Measurements from ENCODE around the gene NAIF1.

The NAIF1 gene

DNA sequence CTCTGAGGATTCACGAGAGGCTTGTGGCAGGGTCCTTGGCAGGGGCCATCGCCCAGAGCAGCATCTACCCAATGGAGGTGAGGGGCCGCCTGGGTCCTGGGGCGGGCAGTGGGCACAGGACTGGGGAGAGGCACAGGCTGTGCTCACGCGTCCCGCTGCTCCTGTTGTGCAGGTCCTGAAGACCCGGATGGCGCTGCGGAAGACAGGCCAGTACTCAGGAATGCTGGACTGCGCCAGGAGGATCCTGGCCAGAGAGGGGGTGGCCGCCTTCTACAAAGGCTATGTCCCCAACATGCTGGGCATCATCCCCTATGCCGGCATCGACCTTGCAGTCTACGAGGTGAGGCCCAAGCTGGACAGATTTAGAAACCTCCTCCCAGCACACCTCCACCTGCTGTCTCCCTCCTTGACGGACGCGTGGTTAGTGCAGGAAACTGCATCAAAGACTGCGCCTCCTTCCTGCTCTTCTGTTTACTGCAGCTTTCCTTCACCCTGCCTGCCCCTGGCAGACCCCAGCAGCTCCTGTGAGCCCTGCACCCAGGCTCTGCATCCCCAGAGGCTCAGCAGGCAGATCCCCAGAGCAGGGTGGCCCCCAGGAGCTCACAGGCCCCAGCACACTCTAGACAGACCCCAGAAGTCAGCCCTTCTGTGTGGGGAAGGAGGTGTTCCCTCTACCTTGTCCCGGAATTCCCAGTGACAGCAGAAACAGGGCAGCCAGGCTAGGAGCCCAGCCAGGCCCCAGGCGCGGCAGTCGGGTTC, 39.2 kb upstream of the NAIF1 start:
- no peak overlapping the region for H3K4me3 ChIP-seq (ENCODE audit: low read depth, low read length)
- no peaks in the 10 kb centered on the region for H3K27me3 ChIP-seq
- no peak for DNase-seq
- TF ChIP-seq, protein P1, sequence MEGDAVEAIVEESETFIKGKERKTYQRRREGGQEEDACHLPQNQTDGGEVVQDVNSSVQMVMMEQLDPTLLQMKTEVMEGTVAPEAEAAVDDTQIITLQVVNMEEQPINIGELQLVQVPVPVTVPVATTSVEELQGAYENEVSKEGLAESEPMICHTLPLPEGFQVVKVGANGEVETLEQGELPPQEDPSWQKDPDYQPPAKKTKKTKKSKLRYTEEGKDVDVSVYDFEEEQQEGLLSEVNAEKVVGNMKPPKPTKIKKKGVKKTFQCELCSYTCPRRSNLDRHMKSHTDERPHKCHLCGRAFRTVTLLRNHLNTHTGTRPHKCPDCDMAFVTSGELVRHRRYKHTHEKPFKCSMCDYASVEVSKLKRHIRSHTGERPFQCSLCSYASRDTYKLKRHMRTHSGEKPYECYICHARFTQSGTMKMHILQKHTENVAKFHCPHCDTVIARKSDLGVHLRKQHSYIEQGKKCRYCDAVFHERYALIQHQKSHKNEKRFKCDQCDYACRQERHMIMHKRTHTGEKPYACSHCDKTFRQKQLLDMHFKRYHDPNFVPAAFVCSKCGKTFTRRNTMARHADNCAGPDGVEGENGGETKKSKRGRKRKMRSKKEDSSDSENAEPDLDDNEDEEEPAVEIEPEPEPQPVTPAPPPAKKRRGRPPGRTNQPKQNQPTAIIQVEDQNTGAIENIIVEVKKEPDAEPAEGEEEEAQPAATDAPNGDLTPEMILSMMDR (IDR thresholded peaks at IDR 0.05; ENCODE audit: low read depth, low read length): no peak
- peaks cover 59% of the 10 kb centered on the region for H3K36me3 ChIP-seq
- H3K4me1 ChIP-seq: peaks cover 12% of the 10 kb centered on the region
- no peaks in the 10 kb centered on the region for H3K9me3 ChIP-seq

DNA sequence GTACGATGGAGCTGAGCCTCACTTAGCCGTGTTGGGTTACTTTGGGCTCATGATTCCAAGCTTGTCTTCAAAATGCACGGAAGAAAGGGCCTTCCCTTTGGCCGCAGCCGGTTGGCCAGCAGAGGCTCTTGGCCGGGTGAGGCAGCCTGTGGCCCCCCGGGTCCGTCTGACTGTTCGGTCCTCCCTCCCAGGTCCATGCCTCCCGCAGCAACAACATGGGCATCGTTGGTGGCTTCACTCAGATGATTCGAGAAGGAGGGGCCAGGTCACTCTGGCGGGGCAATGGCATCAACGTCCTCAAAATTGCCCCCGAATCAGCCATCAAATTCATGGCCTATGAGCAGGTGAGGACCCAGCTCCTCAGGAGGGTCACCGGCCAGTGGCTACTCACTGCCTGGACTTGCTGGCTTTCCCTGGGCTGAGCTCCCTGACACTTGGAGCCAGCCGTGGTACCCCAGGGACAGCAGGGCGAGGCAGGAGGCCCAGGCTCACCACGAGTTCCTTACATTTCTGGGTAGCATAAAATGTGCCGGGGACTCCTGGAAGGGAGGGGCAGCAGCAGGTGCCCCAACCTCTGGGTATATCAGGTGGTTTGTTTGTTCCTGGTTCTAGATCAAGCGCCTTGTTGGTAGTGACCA, 38.5 kb upstream of the NAIF1 start:
- Histone ChIP-seq H3K9me3 (no peaks in the 10 kb centered on the region), H3K36me3 (peaks cover 62% of the 10 kb centered on the region)

DNA sequence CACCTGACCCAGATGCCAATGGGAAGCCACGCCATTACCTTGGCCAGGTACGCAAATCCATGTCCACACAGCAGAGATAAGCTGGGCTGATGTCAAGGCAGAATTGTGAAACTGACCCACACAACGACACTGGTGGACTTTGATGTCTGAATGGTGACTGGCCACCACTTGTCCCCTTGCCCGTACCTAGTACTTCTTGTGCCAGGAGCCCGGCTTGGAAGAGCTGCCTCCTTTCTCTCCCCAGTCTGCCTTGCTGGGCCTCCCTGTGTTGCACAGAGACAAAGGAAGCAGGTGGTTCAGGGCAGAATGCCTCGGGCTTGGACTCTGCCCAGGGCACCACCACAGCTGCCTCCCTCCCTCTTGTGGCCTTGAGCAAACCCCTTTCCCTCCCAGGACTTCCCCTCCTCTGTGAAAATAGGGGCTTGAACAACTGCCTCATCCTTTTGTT, 37.1 kb upstream of the NAIF1 start:
- DNase-seq: no peak
- H3K4me1 ChIP-seq: peaks cover 22% of the 10 kb centered on the region
- no peaks in the 10 kb centered on the region for H3K27me3 ChIP-seq
- TF ChIP-seq, protein P1 (IDR thresholded peaks at IDR 0.05; ENCODE audit: low read depth, low read length): no peak
- H3K4me3 ChIP-seq (ENCODE audit: low read depth, low read length): no peak overlapping the region
- H3K9me3 ChIP-seq: no peaks in the 10 kb centered on the region
- H3K36me3 ChIP-seq: peaks cover 62% of the 10 kb centered on the region

More for the DNA sequence above, 38.5 kb upstream of the NAIF1 start:
- TF ChIP-seq, protein P1 (IDR thresholded peaks at IDR 0.05; ENCODE audit: low read depth, low read length): no peak
- Histone ChIP-seq H3K4me3 (ENCODE audit: low read depth, low read length) (no peak overlapping the region), H3K4me1 (peaks cover 19% of the 10 kb centered on the region), H3K27me3 (no peaks in the 10 kb centered on the region)
- no peak for DNase-seq

DNA sequence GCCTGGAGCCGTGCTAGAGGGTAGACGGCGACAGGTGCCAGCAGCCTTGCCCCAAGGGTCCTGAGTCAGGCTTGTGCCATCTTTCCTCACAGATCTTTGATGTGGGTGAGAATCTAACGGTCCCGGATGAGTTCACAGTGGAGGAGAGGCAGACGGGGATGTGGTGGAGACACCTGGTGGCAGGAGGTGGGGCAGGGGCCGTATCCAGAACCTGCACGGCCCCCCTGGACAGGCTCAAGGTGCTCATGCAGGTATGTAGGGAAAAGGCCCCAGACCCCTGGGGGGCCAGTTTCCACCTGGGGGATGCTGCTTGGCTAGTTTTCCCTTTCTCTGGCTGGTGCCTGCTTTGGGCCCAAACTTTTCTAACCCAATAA, 36.5 kb upstream of the NAIF1 start:
- TF ChIP-seq, protein P1 (IDR thresholded peaks at IDR 0.05; ENCODE audit: low read depth, low read length): peak; percentile 57
- no peaks in the 10 kb centered on the region for H3K27me3 ChIP-seq
- H3K36me3 ChIP-seq: peaks cover 62% of the 10 kb centered on the region
- H3K4me3 ChIP-seq (ENCODE audit: low read depth, low read length): no peak overlapping the region
- no peaks in the 10 kb centered on the region for H3K9me3 ChIP-seq
- no peak for DNase-seq
- peaks cover 22% of the 10 kb centered on the region for H3K4me1 ChIP-seq

DNA sequence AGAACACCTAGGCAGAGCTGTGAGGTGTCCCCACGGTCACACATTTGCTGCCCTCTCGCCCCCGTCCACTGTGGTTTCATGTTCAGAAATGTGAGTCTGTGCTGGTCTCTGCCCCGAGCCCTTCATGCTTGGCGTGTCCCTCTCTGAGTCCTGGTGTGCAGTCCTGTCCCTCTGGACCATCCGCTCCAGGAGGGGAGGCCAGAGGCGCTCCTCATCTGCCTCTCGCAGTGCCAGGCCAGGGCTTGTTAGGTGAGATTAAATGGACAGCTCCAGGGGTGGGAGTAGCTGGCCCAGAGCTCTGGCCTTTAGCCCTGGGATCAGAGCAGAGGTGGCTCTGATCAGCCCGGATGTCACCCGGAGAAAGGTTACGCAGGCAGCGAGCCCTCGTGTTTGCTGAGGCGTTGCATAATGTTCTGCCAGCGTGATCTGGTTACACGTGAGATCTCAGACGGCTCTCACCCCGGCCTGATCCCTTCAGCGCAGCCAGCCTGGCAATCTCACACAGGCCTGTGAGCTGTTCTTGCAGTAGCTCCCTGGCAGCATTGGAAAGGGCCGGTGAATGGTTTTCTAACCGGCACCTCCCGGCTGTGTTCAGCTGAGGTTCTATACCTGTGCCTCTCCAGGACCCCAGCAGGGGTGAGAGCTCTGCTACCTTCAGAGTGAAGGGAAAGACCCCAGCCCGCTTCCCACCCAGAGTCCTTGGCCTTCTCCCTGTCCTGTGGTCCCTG, 35.9 kb upstream of the NAIF1 start:
- TF ChIP-seq, protein P1 (IDR thresholded peaks at IDR 0.05; ENCODE audit: low read depth, low read length): no peak
- Histone ChIP-seq H3K9me3 (no peaks in the 10 kb centered on the region), H3K4me3 (ENCODE audit: low read depth, low read length) (no peak overlapping the region), H3K27me3 (no peaks in the 10 kb centered on the region), H3K4me1 (peaks cover 22% of the 10 kb centered on the region), H3K36me3 (peaks cover 60% of the 10 kb centered on the region)
- DNase-seq: no peak

Data from BE2C (cell line).